GM21786 (cell line): Measurements from ENCODE around the gene HIPK3.
"Not testable (repeated sequence)": the region's sequence is repeated elsewhere in the genome, so short reads cannot be mapped to it uniquely, and the experiment has no call there.

Experiments
- ATAC-seq: cut with Tn5 transposase; IDR thresholded peaks from one replicate; pipeline ENCODE4 v1.9.1; 2021; ENCODE audit not compliant: unreplicated experiment

Gene HIPK3

GRCh38 chr11:33296695-33297094 is 39.5 kb downstream of the HIPK3 start:
- ATAC-seq, result no peak

- no peak for ATAC-seq
Observed at GRCh38 chr11:33303541-33303940, 46.4 kb downstream of the HIPK3 start.

GRCh38 chr11:33306821-33307220 is 49.6 kb downstream of the HIPK3 start:
- not testable (repeated sequence) for ATAC-seq

GRCh38 chr11:33307984-33308383 is 50.8 kb downstream of the HIPK3 start:
- no peak for ATAC-seq

GRCh38 chr11:33309118-33309517 is 51.9 kb downstream of the HIPK3 start:
- no peak for ATAC-seq

GRCh38 chr11:33310720-33311500 is 53.7 kb downstream of the HIPK3 start:
- no peak for ATAC-seq

GRCh38 chr11:33311680-33312079 is 54.5 kb downstream of the HIPK3 start:
- no peak for ATAC-seq

- ATAC-seq, result no peak
Observed at GRCh38 chr11:33315822-33316221, 58.6 kb downstream of the HIPK3 start.

GRCh38 chr11:33317662-33318061 is 60.5 kb downstream of the HIPK3 start:
- ATAC-seq, result no peak

- ATAC-seq, result no peak
Observed at GRCh38 chr11:33320016-33320813, 63.0 kb downstream of the HIPK3 start.

GRCh38 chr11:33320814-33321330 is 63.7 kb downstream of the HIPK3 start:
- ATAC-seq, result no peak

GRCh38 chr11:33321422-33321821 is 64.2 kb downstream of the HIPK3 start:
- ATAC-seq, result no peak

GRCh38 chr11:33323421-33323820 is 66.2 kb downstream of the HIPK3 start:
- no peak for ATAC-seq

- no peak for ATAC-seq
Observed at GRCh38 chr11:33324302-33324985, 67.3 kb downstream of the HIPK3 start.

- ATAC-seq, result no peak
Observed at GRCh38 chr11:33325451-33325850, 68.3 kb downstream of the HIPK3 start.

GRCh38 chr11:33329705-33330329 is 72.6 kb downstream of the HIPK3 start:
- no peak for ATAC-seq

- no peak for ATAC-seq
Observed at GRCh38 chr11:33333816-33334215, 76.6 kb downstream of the HIPK3 start.

GRCh38 chr11:33334627-33335026 is 77.4 kb downstream of the HIPK3 start:
- no peak for ATAC-seq

- no peak for ATAC-seq
Observed at GRCh38 chr11:33339247-33339646, 82.1 kb downstream of the HIPK3 start.

- no peak for ATAC-seq
Observed at GRCh38 chr11:33344611-33345010, 87.4 kb downstream of the HIPK3 start.
